Kidney epithelial cell (primary cell): ENCODE data around the gene EEIG1. TPM values are rescaled to one million over a fixed set of nuclear protein-coding genes. Genes with fewer than 3 reads are reported as not detected.

ENCODE experiments used
- DNase-seq: peaks from one replicate; pipeline ENCODE4 v3.0.0-alpha.2; 2010; ENCODE audit warnings: low read depth
- H3K27me3 ChIP-seq: 2 replicates; pipeline ENCODE4 v1.6.0; 2011; ENCODE audit warnings: low read length; ENCODE audit not compliant: control insufficient read depth, insufficient read depth
- H3K36me3 ChIP-seq: 2 replicates; pipeline ENCODE4 v1.5.1; 2011; ENCODE audit warnings: low read length; ENCODE audit not compliant: control insufficient read depth, insufficient read depth
- H3K4me3 ChIP-seq: 2 replicates; pipeline ENCODE4 v1.5.1; 2011; ENCODE audit warnings: low read depth, mild to moderate bottlenecking, control low read depth, low read length
- total RNA-seq: library from RNA; depleted of rRNA; stranded (reverse); fragments of >200 nt; gene quantifications from 2 replicates; pipeline ENCODE4 v1.2.3, GENCODE V29; 2015
- TF ChIP-seq, protein P1 (sequence below): IDR thresholded peaks from 2 replicates; pipeline ENCODE4 v1.5.1; 2011; ENCODE audit warnings: mild to moderate bottlenecking, moderate library complexity, low read length, control low read depth, inconsistent platforms; ENCODE audit not compliant: insufficient read depth, poor library complexity, severe bottlenecking

Gene EEIG1
- total RNA-seq, 1 donor from 2014 or later = 16.5 TPM

DNA sequence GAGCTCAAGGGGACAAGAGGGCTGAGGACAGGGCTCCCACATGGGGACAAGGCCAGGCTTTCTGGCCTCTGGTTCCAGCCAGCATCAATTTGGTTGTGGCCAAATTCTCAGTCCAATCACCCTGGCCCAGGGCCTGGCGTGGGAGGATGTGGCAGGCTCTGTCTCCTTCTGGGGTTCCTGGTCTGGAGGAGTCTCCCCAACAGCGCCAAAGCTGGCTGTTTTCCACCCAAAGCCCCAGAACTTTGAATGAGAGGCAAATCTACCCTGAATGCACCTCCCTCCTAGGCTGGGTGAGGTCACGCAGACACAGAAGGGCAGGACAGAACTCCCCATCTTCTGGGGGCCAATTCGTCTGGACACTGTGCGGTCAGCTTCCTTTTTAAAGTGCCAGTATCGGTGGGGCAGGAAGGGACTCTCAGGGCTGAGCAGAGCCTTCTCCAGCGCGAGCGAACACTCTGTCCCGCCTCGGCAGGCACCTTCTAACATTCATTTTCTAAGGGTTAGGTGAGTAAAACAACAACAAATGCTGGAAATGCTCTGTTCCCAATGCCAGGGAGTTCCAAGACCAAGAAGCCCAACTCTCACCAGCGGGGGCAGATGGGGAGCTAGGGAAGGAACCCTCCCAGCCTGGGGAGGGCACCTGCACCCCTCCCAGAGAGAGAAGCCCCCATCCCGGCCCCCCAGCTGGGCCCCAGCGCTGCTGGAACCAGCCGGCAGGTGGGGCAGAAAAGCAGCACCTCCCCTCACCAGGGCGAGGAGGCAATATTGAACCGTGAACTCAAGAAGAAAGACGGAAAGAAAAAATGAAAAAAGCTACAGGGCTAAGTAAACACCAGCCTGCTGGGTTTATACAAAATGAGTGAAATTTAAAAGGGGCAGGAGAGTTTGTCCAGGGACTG lies 39.5 kb downstream of the EEIG1 start:
- DNase-seq = no peak
- no peak overlapping the region for H3K4me3 ChIP-seq
- no peaks in the 10 kb centered on the region for H3K36me3 ChIP-seq
- H3K27me3 ChIP-seq = no peaks in the 10 kb centered on the region
- TF ChIP-seq, protein P1, sequence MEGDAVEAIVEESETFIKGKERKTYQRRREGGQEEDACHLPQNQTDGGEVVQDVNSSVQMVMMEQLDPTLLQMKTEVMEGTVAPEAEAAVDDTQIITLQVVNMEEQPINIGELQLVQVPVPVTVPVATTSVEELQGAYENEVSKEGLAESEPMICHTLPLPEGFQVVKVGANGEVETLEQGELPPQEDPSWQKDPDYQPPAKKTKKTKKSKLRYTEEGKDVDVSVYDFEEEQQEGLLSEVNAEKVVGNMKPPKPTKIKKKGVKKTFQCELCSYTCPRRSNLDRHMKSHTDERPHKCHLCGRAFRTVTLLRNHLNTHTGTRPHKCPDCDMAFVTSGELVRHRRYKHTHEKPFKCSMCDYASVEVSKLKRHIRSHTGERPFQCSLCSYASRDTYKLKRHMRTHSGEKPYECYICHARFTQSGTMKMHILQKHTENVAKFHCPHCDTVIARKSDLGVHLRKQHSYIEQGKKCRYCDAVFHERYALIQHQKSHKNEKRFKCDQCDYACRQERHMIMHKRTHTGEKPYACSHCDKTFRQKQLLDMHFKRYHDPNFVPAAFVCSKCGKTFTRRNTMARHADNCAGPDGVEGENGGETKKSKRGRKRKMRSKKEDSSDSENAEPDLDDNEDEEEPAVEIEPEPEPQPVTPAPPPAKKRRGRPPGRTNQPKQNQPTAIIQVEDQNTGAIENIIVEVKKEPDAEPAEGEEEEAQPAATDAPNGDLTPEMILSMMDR = no peak

GRCh38 chr9:127940593-127940992 lies 40.2 kb downstream of the EEIG1 start:
- H3K27me3 ChIP-seq = no peaks in the 10 kb centered on the region
- TF ChIP-seq, protein P1 = no peak
- no peak overlapping the region for H3K4me3 ChIP-seq
- H3K36me3 ChIP-seq = no peaks in the 10 kb centered on the region
- DNase-seq = no peak

GRCh38 chr9:127938298-127938690 lies 42.5 kb downstream of the EEIG1 start:
- Histone ChIP-seq H3K36me3 (no peaks in the 10 kb centered on the region), H3K27me3 (no peaks in the 10 kb centered on the region), H3K4me3 (peak overlapping the region; percentile 97)
- DNase-seq = no peak
- TF ChIP-seq, protein P1 = no peak

DNA sequence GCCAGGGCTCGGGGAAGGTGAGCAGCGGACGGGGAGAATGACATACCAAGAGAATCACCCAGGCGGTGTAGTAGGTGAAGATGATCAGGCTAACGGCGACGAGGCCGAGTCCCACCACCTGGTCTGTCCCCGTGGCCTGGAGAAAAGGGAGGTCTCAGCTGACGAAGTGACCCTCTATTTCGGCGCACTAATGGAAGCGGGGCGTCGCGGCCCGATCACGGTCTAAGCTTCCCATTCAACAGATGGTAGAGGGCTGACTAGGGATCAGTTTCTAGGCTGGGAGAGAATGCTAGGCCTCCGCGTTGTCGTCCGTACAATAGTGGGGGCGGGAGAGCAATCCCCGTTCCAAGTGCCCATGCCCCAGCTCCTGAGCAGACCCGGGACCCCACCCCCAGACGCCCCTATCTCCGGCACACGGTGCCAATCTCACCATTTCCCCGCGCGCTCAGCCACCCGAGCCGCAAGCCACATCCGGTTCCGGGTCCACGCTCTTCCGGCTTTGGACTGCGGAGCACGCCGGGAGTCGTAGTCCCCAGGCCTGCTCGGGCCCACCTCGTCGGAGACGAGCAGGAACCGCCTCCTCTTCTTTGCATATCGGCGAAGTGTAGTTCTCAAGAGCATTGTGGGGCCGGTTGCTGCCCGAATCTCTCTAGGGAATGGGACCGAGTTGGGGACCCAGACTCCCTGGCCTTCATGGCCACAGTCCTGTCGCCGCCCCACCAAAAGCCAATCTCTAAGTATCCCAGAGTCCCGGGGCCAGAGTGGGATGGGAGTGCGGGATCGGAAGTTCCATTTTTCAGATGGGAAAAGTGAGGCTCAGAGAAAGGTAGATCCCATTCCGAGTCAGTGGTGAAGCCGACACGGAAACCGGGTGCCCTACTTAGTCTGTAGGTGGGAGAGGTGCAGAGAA lies 43.1 kb downstream of the EEIG1 start, which contains the start of gene DPM2:
TSS of gene DPM2 (minus strand) at position 467 of the 910 bp plus-strand sequence. CDS start at position 433, 34 bp downstream.
- peak; percentile 59 for DNase-seq
- Histone ChIP-seq H3K4me3 (peak within 1 kb of the TSS; percentile 97), H3K36me3 (no peaks in the 10 kb centered on the region), H3K27me3 (no peaks in the 10 kb centered on the region)
- TF ChIP-seq, protein P1 = no peak

GRCh38 chr9:127937056-127937387 lies 43.8 kb downstream of the EEIG1 start:
- no peak for DNase-seq
- TF ChIP-seq, protein P1 = no peak
- H3K36me3 ChIP-seq = no peaks in the 10 kb centered on the region
- H3K4me3 ChIP-seq = peak overlapping the region; percentile 97
- no peaks in the 10 kb centered on the region for H3K27me3 ChIP-seq
